Measurements from ENCODE around the gene SPECC1. TPM values are rescaled to one million over a fixed set of nuclear protein-coding genes. Genes with fewer than 3 reads are reported as not detected.
A peak's percentile ranks its signal among the peaks of the same experiment; 100 is the strongest.

Gene SPECC1
- total RNA-seq, 1 donor from 2014 or later = 7.5 TPM

- TF ChIP-seq CTCF (IDR thresholded peaks at IDR 0.05) = no peak
- Mint-ChIP-seq H3K4me1 (peaks cover 9% of the 10 kb centered on the region), H3K36me3 (ENCODE audit: low read depth) (no peaks in the 10 kb centered on the region), H3K27me3 (peaks cover 10% of the 10 kb centered on the region), H3K9me3 (no peaks in the 10 kb centered on the region), H3K4me3 (no peak overlapping the region), H3K27ac (no peak overlapping the region)
- ChIA-PET CTCF (no interaction called here), POLR2A (no interaction called here)
- ATAC-seq (ENCODE audit: low read depth) (no peak), DNase-seq (no peak)
- intact Hi-C loops (cut with micrococcal nuclease) = no loop called here
Measured at GRCh38 chr17:20068445-20068844, 59.3 kb downstream of the SPECC1 start.

- H3K27me3 Mint-ChIP-seq = peaks cover 15% of the 10 kb centered on the region
- intact Hi-C loops (cut with micrococcal nuclease) = no loop called here
- no peak overlapping the region for H3K27ac Mint-ChIP-seq
- no peaks in the 10 kb centered on the region for H3K36me3 Mint-ChIP-seq (ENCODE audit: low read depth)
- CTCF ChIA-PET = no interaction called here
- ATAC-seq (ENCODE audit: low read depth) (no peak), DNase-seq (no peak)
- no peaks in the 10 kb centered on the region for H3K9me3 Mint-ChIP-seq
- TF ChIP-seq CTCF (IDR thresholded peaks at IDR 0.05) = no peak
- H3K4me1 Mint-ChIP-seq = peaks cover 17% of the 10 kb centered on the region
- no peak overlapping the region for H3K4me3 Mint-ChIP-seq
- POLR2A ChIA-PET = no interaction called here
Measured at GRCh38 chr17:20071824-20072691, 62.9 kb downstream of the SPECC1 start.

GRCh38 chr17:20072692-20072992, 63.5 kb downstream of the SPECC1 start:
- Mint-ChIP-seq H3K36me3 (ENCODE audit: low read depth) (no peaks in the 10 kb centered on the region), H3K9me3 (no peaks in the 10 kb centered on the region), H3K4me3 (no peak overlapping the region), H3K27me3 (peaks cover 15% of the 10 kb centered on the region), H3K4me1 (peaks cover 17% of the 10 kb centered on the region), H3K27ac (no peak overlapping the region)
- no peak for DNase-seq
- no peak for TF ChIP-seq CTCF (IDR thresholded peaks at IDR 0.05)
- intact Hi-C loops (cut with micrococcal nuclease) = no loop called here
- ChIA-PET CTCF (no interaction called here), POLR2A (no interaction called here)
- no peak for ATAC-seq (ENCODE audit: low read depth)

- peaks cover 15% of the 10 kb centered on the region for H3K27me3 Mint-ChIP-seq
- peak overlapping the region; percentile 17 for H3K4me3 Mint-ChIP-seq
- H3K27ac Mint-ChIP-seq = no peak overlapping the region
- ChIA-PET POLR2A (no interaction called here), CTCF (no interaction called here)
- no peaks in the 10 kb centered on the region for H3K9me3 Mint-ChIP-seq
- ATAC-seq (ENCODE audit: low read depth) = no peak
- intact Hi-C loops (cut with micrococcal nuclease) = no loop called here
- H3K36me3 Mint-ChIP-seq (ENCODE audit: low read depth) = no peaks in the 10 kb centered on the region
- TF ChIP-seq CTCF (IDR thresholded peaks at IDR 0.05) = no peak
- no peak for DNase-seq
- H3K4me1 Mint-ChIP-seq = peaks cover 17% of the 10 kb centered on the region
Measured at GRCh38 chr17:20073055-20073979, 64.2 kb downstream of the SPECC1 start.

- H3K27me3 Mint-ChIP-seq = peaks cover 15% of the 10 kb centered on the region
- peaks cover 17% of the 10 kb centered on the region for H3K4me1 Mint-ChIP-seq
- ChIA-PET CTCF (no interaction called here), POLR2A (no interaction called here)
- no peak overlapping the region for H3K27ac Mint-ChIP-seq
- H3K4me3 Mint-ChIP-seq = no peak overlapping the region
- H3K9me3 Mint-ChIP-seq = no peaks in the 10 kb centered on the region
- ATAC-seq (ENCODE audit: low read depth) (no peak), DNase-seq (no peak)
- intact Hi-C loops (cut with micrococcal nuclease) = no loop called here
- H3K36me3 Mint-ChIP-seq (ENCODE audit: low read depth) = no peaks in the 10 kb centered on the region
- TF ChIP-seq CTCF (IDR thresholded peaks at IDR 0.05) = no peak
Measured at GRCh38 chr17:20074001-20074400, 64.8 kb downstream of the SPECC1 start.

All from activated B cell treated with CpG ODN at 0.5 μM for 24 hours (primary cell).